ENCODE data around the gene KLK1.

The KLK1 gene

DNA sequence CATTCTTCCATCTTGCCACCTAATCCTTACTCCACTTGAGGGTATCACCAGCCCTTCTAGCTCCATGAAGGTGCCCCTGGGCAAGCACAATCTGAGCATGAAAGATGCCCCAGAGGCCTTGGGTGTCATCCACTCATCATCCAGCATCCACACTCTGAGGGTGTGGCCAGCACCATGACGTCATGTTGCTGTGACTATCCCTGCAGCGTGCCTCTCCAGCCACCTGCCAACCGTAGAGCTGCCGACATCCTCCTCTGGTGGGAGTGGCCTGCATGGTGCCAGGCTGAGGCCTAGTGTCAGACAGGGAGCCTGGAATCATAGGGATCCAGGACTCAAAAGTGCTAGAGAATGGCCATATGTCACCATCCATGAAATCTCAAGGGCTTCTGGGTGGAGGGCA, 28.0 kb upstream of the KLK1 start:
- Histone ChIP-seq H3K27me3 (replicated peaks; ENCODE audit: control insufficient read depth, insufficient read depth, low read length) (peaks cover 16% of the 10 kb centered on the region), H3K4me3 (ENCODE audit: low read length) (no peak overlapping the region), H3K9me3 (ENCODE audit: control insufficient read depth, low read length) (no peaks in the 10 kb centered on the region), H3K36me3 (ENCODE audit: control insufficient read depth, insufficient read depth, low read length, severe bottlenecking) (no peaks in the 10 kb centered on the region), H3K4me1 (ENCODE audit: control insufficient read depth, insufficient read depth, low read length) (no peaks in the 10 kb centered on the region), H3K9ac (ENCODE audit: low read length) (no peak overlapping the region)
- DNase-seq (ENCODE audit: low read depth): no peak

DNA sequence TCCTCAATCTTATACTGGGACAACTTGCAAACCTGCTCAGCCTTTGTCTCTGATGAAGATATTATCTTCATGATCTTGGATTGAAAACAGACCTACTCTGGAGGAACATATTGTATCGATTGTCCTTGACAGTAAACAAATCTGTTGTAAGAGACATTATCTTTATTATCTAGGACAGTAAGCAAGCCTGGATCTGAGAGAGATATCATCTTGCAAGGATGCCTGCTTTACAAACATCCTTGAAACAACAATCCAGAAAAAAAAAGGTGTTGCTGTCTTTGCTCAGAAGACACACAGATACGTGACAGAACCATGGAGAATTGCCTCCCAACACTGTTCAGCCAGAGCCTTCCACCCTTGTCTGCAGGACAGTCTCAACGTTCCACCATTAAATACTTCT, 27.2 kb upstream of the KLK1 start:
- H3K9ac ChIP-seq (ENCODE audit: low read length): no peak overlapping the region
- H3K4me1 ChIP-seq (ENCODE audit: control insufficient read depth, insufficient read depth, low read length): no peaks in the 10 kb centered on the region
- peaks cover 16% of the 10 kb centered on the region for H3K27me3 ChIP-seq (replicated peaks; ENCODE audit: control insufficient read depth, insufficient read depth, low read length)
- no peak for DNase-seq (ENCODE audit: low read depth)
- H3K9me3 ChIP-seq (ENCODE audit: control insufficient read depth, low read length): no peaks in the 10 kb centered on the region
- H3K4me3 ChIP-seq (ENCODE audit: low read length): no peak overlapping the region
- no peaks in the 10 kb centered on the region for H3K36me3 ChIP-seq (ENCODE audit: control insufficient read depth, insufficient read depth, low read length, severe bottlenecking)

- no peaks in the 10 kb centered on the region for H3K4me1 ChIP-seq (ENCODE audit: control insufficient read depth, insufficient read depth, low read length)
- H3K4me3 ChIP-seq (ENCODE audit: low read length): no peak overlapping the region
- H3K36me3 ChIP-seq (ENCODE audit: control insufficient read depth, insufficient read depth, low read length, severe bottlenecking): no peaks in the 10 kb centered on the region
- peaks cover 8% of the 10 kb centered on the region for H3K9me3 ChIP-seq (ENCODE audit: control insufficient read depth, low read length)
- no peak overlapping the region for H3K9ac ChIP-seq (ENCODE audit: low read length)
- no peaks in the 10 kb centered on the region for H3K27me3 ChIP-seq (replicated peaks; ENCODE audit: control insufficient read depth, insufficient read depth, low read length)
- no peak for DNase-seq (ENCODE audit: low read depth)
These were observed 20.8 kb upstream of the KLK1 start for GRCh38 chr19:50844296-50844935.

GRCh38 chr19:50843701-50844221, 20.2 kb upstream of the KLK1 start:
- no peaks in the 10 kb centered on the region for H3K36me3 ChIP-seq (ENCODE audit: control insufficient read depth, insufficient read depth, low read length, severe bottlenecking)
- no peaks in the 10 kb centered on the region for H3K4me1 ChIP-seq (ENCODE audit: control insufficient read depth, insufficient read depth, low read length)
- H3K9me3 ChIP-seq (ENCODE audit: control insufficient read depth, low read length): peaks cover 8% of the 10 kb centered on the region
- DNase-seq (ENCODE audit: low read depth): no peak
- no peak overlapping the region for H3K9ac ChIP-seq (ENCODE audit: low read length)
- H3K4me3 ChIP-seq (ENCODE audit: low read length): no peak overlapping the region
- no peaks in the 10 kb centered on the region for H3K27me3 ChIP-seq (replicated peaks; ENCODE audit: control insufficient read depth, insufficient read depth, low read length)

- H3K9me3 ChIP-seq (ENCODE audit: control insufficient read depth, low read length): peaks cover 8% of the 10 kb centered on the region
- no peaks in the 10 kb centered on the region for H3K27me3 ChIP-seq (replicated peaks; ENCODE audit: control insufficient read depth, insufficient read depth, low read length)
- no peaks in the 10 kb centered on the region for H3K4me1 ChIP-seq (ENCODE audit: control insufficient read depth, insufficient read depth, low read length)
- no peaks in the 10 kb centered on the region for H3K36me3 ChIP-seq (ENCODE audit: control insufficient read depth, insufficient read depth, low read length, severe bottlenecking)
- DNase-seq (ENCODE audit: low read depth): no peak
- no peak overlapping the region for H3K9ac ChIP-seq (ENCODE audit: low read length)
- no peak overlapping the region for H3K4me3 ChIP-seq (ENCODE audit: low read length)
These were observed 19.6 kb upstream of the KLK1 start for GRCh38 chr19:50843205-50843604.

DNA sequence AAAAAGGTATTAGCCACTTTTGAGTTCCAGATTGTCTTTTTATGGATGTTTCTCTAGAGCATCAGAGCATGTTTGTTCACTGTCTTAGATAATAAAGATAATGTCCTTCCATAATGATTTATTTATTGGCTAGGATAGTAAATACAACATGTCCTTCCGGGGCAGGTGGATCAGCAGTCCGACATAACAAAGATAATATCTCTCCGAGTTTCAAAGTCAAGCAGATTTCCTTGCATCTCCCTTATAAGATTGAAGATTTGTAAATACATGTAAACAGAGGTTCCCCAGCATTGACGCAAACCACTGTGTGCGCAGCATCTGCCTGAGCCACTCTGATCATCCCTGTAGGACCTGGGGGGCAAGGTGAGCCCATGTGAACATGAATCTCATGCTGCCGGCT, 18.5 kb upstream of the KLK1 start:
- no peaks in the 10 kb centered on the region for H3K4me1 ChIP-seq (ENCODE audit: control insufficient read depth, insufficient read depth, low read length)
- H3K36me3 ChIP-seq (ENCODE audit: control insufficient read depth, insufficient read depth, low read length, severe bottlenecking): no peaks in the 10 kb centered on the region
- DNase-seq (ENCODE audit: low read depth): no peak
- H3K9ac ChIP-seq (ENCODE audit: low read length): no peak overlapping the region
- H3K9me3 ChIP-seq (ENCODE audit: control insufficient read depth, low read length): peaks cover 8% of the 10 kb centered on the region
- H3K27me3 ChIP-seq (replicated peaks; ENCODE audit: control insufficient read depth, insufficient read depth, low read length): peaks cover 3% of the 10 kb centered on the region
- H3K4me3 ChIP-seq (ENCODE audit: low read length): no peak overlapping the region

DNA sequence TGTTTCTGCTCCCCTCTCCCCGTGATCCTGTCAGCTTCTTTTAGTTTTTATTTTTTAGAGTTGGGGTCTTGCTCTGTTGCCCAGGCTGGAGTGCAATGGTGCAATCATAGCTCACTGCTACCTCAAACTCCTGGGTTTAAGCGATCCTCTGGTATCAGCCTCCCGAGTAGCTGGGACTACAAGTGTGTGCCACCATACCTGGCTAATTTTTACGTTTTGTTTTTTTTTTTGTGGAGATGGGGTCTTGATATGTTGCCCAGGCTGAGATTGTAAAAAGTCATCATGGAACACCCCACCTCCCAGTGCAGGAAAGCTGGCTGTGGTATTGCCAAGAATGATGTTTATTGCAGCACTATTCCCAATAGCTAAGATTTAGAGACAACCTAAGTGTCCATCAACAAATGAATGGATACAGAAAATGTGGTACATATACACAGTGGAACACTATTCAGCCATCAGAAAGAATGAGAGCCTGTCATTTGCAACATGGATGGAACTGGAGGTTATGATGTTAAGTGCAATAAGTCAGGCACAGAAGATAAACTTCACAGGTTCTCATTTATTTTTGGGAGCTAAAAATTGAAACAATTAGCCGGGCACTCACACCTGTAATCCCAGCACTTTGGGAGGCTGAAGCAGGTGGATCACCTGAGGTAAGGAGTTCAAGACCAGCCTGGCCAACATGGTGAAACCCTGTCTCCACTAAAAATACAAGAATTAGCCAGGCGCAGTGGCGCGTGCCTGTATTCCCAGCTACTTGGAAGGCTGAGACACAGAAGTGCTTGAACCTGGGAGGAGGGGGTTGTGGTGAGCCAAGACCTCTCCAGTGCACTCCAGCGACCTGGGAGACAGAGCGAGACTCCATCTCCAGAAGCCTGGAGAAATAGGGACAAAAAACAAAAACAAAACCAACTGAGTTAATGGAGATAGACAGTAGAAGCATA, 16.4 kb upstream of the KLK1 start:
- Histone ChIP-seq H3K27me3 (replicated peaks; ENCODE audit: control insufficient read depth, insufficient read depth, low read length) (peaks cover 21% of the 10 kb centered on the region), H3K4me3 (ENCODE audit: low read length) (no peak overlapping the region), H3K36me3 (ENCODE audit: control insufficient read depth, insufficient read depth, low read length, severe bottlenecking) (no peaks in the 10 kb centered on the region), H3K9me3 (ENCODE audit: control insufficient read depth, low read length) (peaks cover 8% of the 10 kb centered on the region), H3K4me1 (ENCODE audit: control insufficient read depth, insufficient read depth, low read length) (peaks cover 5% of the 10 kb centered on the region), H3K9ac (ENCODE audit: low read length) (no peak overlapping the region)
- DNase-seq (ENCODE audit: low read depth): no peak

GRCh38 chr19:50838239-50838638, 14.7 kb upstream of the KLK1 start:
- Histone ChIP-seq H3K9ac (ENCODE audit: low read length) (no peak overlapping the region), H3K4me1 (ENCODE audit: control insufficient read depth, insufficient read depth, low read length) (peaks cover 5% of the 10 kb centered on the region), H3K27me3 (replicated peaks; ENCODE audit: control insufficient read depth, insufficient read depth, low read length) (peaks cover 24% of the 10 kb centered on the region), H3K4me3 (ENCODE audit: low read length) (no peak overlapping the region), H3K36me3 (ENCODE audit: control insufficient read depth, insufficient read depth, low read length, severe bottlenecking) (no peaks in the 10 kb centered on the region), H3K9me3 (ENCODE audit: control insufficient read depth, low read length) (peaks cover 3% of the 10 kb centered on the region)
- no peak for DNase-seq (ENCODE audit: low read depth)

DNA sequence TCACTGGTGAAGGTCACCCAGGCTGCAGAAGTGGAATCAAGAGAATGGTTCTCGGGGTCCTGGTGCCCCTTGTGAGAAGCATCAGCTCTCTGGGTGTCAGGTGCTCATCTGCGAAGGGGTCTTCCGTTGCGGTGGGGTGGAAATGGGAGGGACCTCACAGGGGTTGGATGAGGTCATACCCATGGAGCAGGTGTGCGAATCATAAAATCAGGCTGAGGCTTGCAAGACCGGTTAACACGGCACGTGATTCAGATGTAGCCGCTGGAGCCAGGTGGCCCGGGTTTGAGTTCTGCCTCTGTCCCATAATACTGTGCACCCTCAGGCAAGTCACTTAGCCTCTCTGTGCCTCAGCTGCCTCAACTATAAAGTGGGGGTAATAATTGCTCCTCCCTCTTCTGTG, 13.7 kb upstream of the KLK1 start:
- peaks cover 5% of the 10 kb centered on the region for H3K4me1 ChIP-seq (ENCODE audit: control insufficient read depth, insufficient read depth, low read length)
- no peak overlapping the region for H3K4me3 ChIP-seq (ENCODE audit: low read length)
- H3K9ac ChIP-seq (ENCODE audit: low read length): no peak overlapping the region
- H3K36me3 ChIP-seq (ENCODE audit: control insufficient read depth, insufficient read depth, low read length, severe bottlenecking): no peaks in the 10 kb centered on the region
- H3K9me3 ChIP-seq (ENCODE audit: control insufficient read depth, low read length): no peaks in the 10 kb centered on the region
- H3K27me3 ChIP-seq (replicated peaks; ENCODE audit: control insufficient read depth, insufficient read depth, low read length): peaks cover 24% of the 10 kb centered on the region
- no peak for DNase-seq (ENCODE audit: low read depth)

GRCh38 chr19:50836543-50837195, 13.1 kb upstream of the KLK1 start:
- Histone ChIP-seq H3K9me3 (ENCODE audit: control insufficient read depth, low read length) (no peaks in the 10 kb centered on the region), H3K27me3 (replicated peaks; ENCODE audit: control insufficient read depth, insufficient read depth, low read length) (peaks cover 24% of the 10 kb centered on the region), H3K4me1 (ENCODE audit: control insufficient read depth, insufficient read depth, low read length) (peaks cover 5% of the 10 kb centered on the region), H3K9ac (ENCODE audit: low read length) (no peak overlapping the region), H3K36me3 (ENCODE audit: control insufficient read depth, insufficient read depth, low read length, severe bottlenecking) (no peaks in the 10 kb centered on the region), H3K4me3 (ENCODE audit: low read length) (no peak overlapping the region)
- no peak for DNase-seq (ENCODE audit: low read depth)
